ENCODE results near the gene SH3BP5L. TPM values are rescaled to one million over a fixed set of nuclear protein-coding genes. Genes with fewer than 3 reads are reported as not detected.
A peak's percentile ranks its signal among the peaks of the same experiment; 100 is the strongest.
"Not testable (repeated sequence)": the region's sequence is repeated elsewhere in the genome, so short reads cannot be mapped to it uniquely, and the experiment has no call there.

The SH3BP5L gene
- total RNA-seq, 4 donors from 2014 or later, result 23.5 to 41.2 (median 29.4) TPM

DNA sequence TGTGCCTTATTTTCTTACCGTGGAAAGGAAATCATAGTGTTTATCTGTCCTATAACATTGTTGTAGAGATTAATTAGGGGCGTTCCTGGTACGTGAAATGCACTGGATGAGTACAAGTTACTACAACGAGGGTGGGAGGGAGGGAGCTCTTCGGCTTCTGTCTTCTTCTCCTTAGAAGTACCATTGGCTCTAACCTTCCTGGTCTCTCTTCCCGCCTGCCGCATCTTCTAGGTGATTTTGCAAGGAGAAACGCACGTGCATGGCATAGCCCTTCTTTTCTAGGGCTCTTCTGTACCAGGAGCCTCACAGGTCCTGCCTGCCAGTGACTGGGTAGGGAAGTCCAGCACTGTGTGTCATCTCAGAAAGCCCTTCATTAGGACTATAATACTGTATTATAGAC lies 16.8 kb downstream of the SH3BP5L start:
- Histone ChIP-seq H3K36me3 (peaks cover 26% of the 10 kb centered on the region), H3K27me3 (no peaks in the 10 kb centered on the region), H3K4me3 (no peak overlapping the region), H3K9me3 (no peaks in the 10 kb centered on the region), H3K4me1 (peaks cover 25% of the 10 kb centered on the region), H3K27ac (no peak overlapping the region)
- DNase-seq (ENCODE audit: low spot score in 2 of 2), result peak in 1 of 2 donors; percentile 18
- WGBS, result 84% methylated on average over 9 of the region's 9 CpGs
- TF ChIP-seq EP300 (IDR thresholded peaks at IDR 0.05), result no peak
- TF ChIP-seq POLR2AphosphoS5 (IDR thresholded peaks at IDR 0.05), result no peak
- TF ChIP-seq, protein P1, sequence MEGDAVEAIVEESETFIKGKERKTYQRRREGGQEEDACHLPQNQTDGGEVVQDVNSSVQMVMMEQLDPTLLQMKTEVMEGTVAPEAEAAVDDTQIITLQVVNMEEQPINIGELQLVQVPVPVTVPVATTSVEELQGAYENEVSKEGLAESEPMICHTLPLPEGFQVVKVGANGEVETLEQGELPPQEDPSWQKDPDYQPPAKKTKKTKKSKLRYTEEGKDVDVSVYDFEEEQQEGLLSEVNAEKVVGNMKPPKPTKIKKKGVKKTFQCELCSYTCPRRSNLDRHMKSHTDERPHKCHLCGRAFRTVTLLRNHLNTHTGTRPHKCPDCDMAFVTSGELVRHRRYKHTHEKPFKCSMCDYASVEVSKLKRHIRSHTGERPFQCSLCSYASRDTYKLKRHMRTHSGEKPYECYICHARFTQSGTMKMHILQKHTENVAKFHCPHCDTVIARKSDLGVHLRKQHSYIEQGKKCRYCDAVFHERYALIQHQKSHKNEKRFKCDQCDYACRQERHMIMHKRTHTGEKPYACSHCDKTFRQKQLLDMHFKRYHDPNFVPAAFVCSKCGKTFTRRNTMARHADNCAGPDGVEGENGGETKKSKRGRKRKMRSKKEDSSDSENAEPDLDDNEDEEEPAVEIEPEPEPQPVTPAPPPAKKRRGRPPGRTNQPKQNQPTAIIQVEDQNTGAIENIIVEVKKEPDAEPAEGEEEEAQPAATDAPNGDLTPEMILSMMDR (IDR thresholded peaks at IDR 0.05), result no peak
- TF ChIP-seq POLR2A (IDR thresholded peaks at IDR 0.05), result no peak

GRCh38 chr1:248807067-248807737 lies 18.5 kb downstream of the SH3BP5L start:
- Histone ChIP-seq H3K4me1 (peaks cover 19% of the 10 kb centered on the region), H3K4me3 (no peak overlapping the region), H3K27ac (no peak overlapping the region), H3K27me3 (no peaks in the 10 kb centered on the region), H3K9me3 (no peaks in the 10 kb centered on the region), H3K36me3 (peaks cover 9% of the 10 kb centered on the region)
- peak in 1 of 2 donors; percentile 70 for DNase-seq (ENCODE audit: low spot score in 2 of 2)
- TF ChIP-seq POLR2AphosphoS5 (IDR thresholded peaks at IDR 0.05), result no peak
- no peak for TF ChIP-seq POLR2A (IDR thresholded peaks at IDR 0.05)
- TF ChIP-seq, protein P1 (IDR thresholded peaks at IDR 0.05), result peak; percentile 25 to 62
- 52% methylated on average over 15 of the region's 15 CpGs for WGBS

- Histone ChIP-seq H3K9me3 (no peaks in the 10 kb centered on the region), H3K36me3 (no peaks in the 10 kb centered on the region), H3K4me1 (peaks cover 12% of the 10 kb centered on the region), H3K4me3 (no peak overlapping the region), H3K27ac (no peak overlapping the region), H3K27me3 (no peaks in the 10 kb centered on the region)
- 78% methylated on average over 1 of the region's 1 CpG for WGBS
- no peak for DNase-seq (ENCODE audit: low spot score in 2 of 2)
- TF ChIP-seq EP300 (IDR thresholded peaks at IDR 0.05) (no peak), POLR2AphosphoS5 (IDR thresholded peaks at IDR 0.05) (no peak)
Measured at GRCh38 chr1:248805876-248806275, 19.8 kb downstream of the SH3BP5L start.

DNA sequence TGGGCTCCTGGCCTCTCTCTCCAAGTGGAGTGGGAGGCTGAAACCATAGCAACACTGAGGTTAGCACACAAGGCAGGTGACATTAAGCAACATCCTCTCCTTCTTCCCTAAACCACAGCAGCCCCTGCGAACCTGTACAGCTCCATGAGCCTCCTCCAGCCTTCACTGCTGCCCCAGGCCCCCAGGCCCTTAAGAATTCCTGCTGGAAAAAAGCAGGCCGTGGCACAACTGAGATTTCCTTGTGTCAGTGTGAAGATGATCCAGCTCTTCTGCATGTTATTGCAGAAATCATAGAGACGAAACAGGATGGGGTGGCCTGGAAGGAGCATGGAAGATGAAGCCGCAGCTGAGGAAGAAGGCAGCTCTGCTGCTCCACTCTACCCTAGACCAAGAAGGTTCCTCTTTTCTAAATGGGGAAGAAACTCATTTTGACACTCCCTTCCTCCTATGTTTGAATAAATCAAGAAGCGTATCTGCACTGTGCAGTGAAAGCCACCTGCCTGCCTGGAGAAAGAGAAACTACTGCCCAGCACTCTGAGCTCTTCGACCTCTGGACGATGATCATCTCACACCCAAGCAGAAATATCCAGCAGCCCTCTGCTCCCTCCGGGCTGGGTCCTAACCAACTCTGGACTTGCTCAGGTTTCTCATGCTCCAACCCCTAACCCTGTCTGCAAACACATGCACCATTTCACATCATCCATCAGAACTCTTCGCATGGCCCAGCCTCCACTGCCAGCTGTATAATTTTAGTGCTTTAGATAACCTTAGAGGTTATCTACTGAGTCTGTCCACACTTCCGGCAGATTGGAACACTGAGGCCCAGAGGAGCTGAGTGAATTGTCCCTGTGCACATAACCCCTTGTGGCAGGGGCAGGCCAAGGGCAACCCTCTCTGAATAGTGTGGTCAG lies 20.7 kb downstream of the SH3BP5L start:
- TF ChIP-seq EP300 (IDR thresholded peaks at IDR 0.05) (no peak), POLR2A (IDR thresholded peaks at IDR 0.05) (no peak), POLR2AphosphoS5 (IDR thresholded peaks at IDR 0.05) (no peak)
- TF ChIP-seq, protein P1 (IDR thresholded peaks at IDR 0.05), result no peak
- Histone ChIP-seq H3K27me3 (no peaks in the 10 kb centered on the region), H3K27ac (no peak overlapping the region), H3K9me3 (no peaks in the 10 kb centered on the region), H3K4me1 (peaks cover 5% of the 10 kb centered on the region), H3K4me3 (no peak overlapping the region), H3K36me3 (no peaks in the 10 kb centered on the region)
- 82% methylated on average over 10 of the region's 10 CpGs for WGBS
- DNase-seq (ENCODE audit: low spot score in 2 of 2), result peak in 1 of 2 donors; percentile 70

DNA sequence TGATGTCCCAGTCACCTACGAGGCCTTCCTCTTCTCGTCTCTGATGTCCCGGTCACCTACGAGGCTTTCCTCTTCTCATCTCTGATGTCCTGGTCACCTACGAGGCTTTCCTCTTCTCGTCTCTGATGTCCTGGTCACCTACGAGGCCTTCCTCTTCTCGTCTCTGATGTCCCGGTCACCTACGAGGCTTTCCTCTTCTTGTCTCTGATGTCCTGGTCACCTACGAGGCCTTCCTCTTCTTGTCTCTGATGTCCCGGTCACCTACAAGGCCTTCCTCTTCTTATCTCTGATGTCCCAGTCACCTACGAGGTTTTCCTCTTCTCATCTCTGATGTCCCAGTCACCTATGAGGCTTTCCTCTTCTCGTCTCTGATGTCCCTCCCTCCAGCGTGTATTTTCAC lies 22.2 kb downstream of the SH3BP5L start:
- not testable (repeated sequence) for H3K36me3 ChIP-seq; H3K27me3 ChIP-seq; H3K4me1 ChIP-seq; H3K27ac ChIP-seq; DNase-seq (ENCODE audit: low spot score in 2 of 2); H3K9me3 ChIP-seq; H3K4me3 ChIP-seq
- WGBS, result 89% methylated on average over 15 of the region's 15 CpGs

DNA sequence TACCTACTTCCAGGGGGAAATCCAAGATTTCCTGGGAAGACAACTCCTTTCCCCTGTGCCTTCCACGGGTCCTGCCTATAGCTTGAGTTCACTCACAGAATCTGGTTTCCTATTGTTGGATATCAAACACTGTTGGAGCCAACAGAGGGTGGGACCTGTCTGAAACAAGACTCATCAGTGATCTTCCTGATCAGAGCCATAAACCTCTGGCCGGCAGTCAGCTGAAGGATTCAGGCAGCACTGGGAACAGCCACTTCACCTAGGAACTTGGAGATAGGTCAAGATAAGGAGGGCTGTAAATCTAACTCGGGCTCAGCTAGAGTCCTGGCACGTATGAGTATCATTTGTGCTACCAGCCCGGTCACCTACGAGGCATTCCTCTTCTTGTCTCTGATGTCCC lies 23.3 kb downstream of the SH3BP5L start:
- peak in 1 of 2 donors; percentile 16 for DNase-seq (ENCODE audit: low spot score in 2 of 2)
- TF ChIP-seq POLR2AphosphoS5 (IDR thresholded peaks at IDR 0.05) (no peak), POLR2A (IDR thresholded peaks at IDR 0.05) (no peak), EP300 (IDR thresholded peaks at IDR 0.05) (no peak)
- TF ChIP-seq, protein P1 (IDR thresholded peaks at IDR 0.05), result no peak
- H3K27me3 ChIP-seq, result no peaks in the 10 kb centered on the region
- H3K36me3 ChIP-seq, result no peaks in the 10 kb centered on the region
- H3K9me3 ChIP-seq, result no peaks in the 10 kb centered on the region
- H3K4me3 ChIP-seq, result no peak overlapping the region
- H3K4me1 ChIP-seq, result peaks cover 5% of the 10 kb centered on the region
- 88% methylated on average over 6 of the region's 6 CpGs for WGBS
- no peak overlapping the region for H3K27ac ChIP-seq

All from suprapubic skin (tissue), 4 donors.